Esophagus squamous epithelium (tissue), 4 donors: ENCODE data around the gene SPRY4.

Experiments
- CTCF ChIP-seq, 6 experiments: fragments of 450-650 bp in 4 of 6; fragments of 200-600 bp in 2 of 6; sonication (generic) in 2 of 6; IDR thresholded peaks; one replicate each; pipeline ENCODE4 v1.5.1; 2016 to 2019; ENCODE audit warnings: antibody characterized with exemption in 6 of 6, mild to moderate bottlenecking in 4 of 6, moderate library complexity in 4 of 6
- POLR2A ChIP-seq, 4 donors: fragments of 450-650 bp; IDR thresholded peaks; one replicate each; pipeline ENCODE4 v1.6.1; 2017; ENCODE audit warnings: antibody characterized with exemption in 4 of 4, mild to moderate bottlenecking in 4 of 4, moderate library complexity in 3 of 4

- TF ChIP-seq POLR2A (IDR thresholded peaks at IDR 0.05) (no peak), CTCF (IDR thresholded peaks at IDR 0.05) (no peak)
Measured at GRCh38 chr5:142287973-142288313, 36.9 kb downstream of the SPRY4 start.
